IPS-20b (cell line): Measurements from ENCODE around the gene FILIP1.

Experiments used
- H3K27ac ChIP-seq: one replicate; pipeline ENCODE4 v1.5.1; 2013; ENCODE audit warnings: low read length
- H3K27me3 ChIP-seq: 2 replicates; pipeline ENCODE4 v1.6.1; 2013; ENCODE audit warnings: mild to moderate bottlenecking, low read length, inconsistent platforms; ENCODE audit not compliant: insufficient read depth
- H3K36me3 ChIP-seq: 2 replicates; pipeline ENCODE4 v1.6.1; 2013; ENCODE audit warnings: low read depth, mild to moderate bottlenecking, inconsistent platforms, low read length, moderate library complexity; ENCODE audit not compliant: insufficient read depth
- H3K4me1 ChIP-seq: 2 replicates; pipeline ENCODE4 v1.6.1; 2013; ENCODE audit warnings: mild to moderate bottlenecking, control low read depth, inconsistent platforms, low read length, moderate library complexity; ENCODE audit not compliant: insufficient read depth
- H3K4me3 ChIP-seq: 2 replicates; pipeline ENCODE4 v1.5.1; 2013; ENCODE audit warnings: mild to moderate bottlenecking, low read length, inconsistent platforms
- H3K9ac ChIP-seq: 2 replicates; pipeline ENCODE4 v1.6.1; 2013; ENCODE audit warnings: low read depth, mild to moderate bottlenecking, inconsistent platforms, low read length, moderate library complexity
- H3K9me3 ChIP-seq: 2 replicates; pipeline ENCODE4 v1.6.1; 2013; ENCODE audit warnings: mild to moderate bottlenecking, low read depth, low read length, inconsistent platforms; ENCODE audit not compliant: insufficient read depth

FILIP1 gene

GRCh38 chr6:75493400-75494064 is at the start of gene FILIP1:
TSS of gene FILIP1 (minus strand) at chr6:75493800. CDS start at chr6:75414972, 78,828 bp downstream.
- H3K9ac ChIP-seq: 0 out of 2 replicates have a peak within 1 kb of the TSS, but pooled peaks have one; percentile 16
- no peak within 1 kb of the TSS for H3K4me3 ChIP-seq
- no peaks in the 10 kb centered on the region for H3K9me3 ChIP-seq

GRCh38 chr6:75543311-75543710 is 49.7 kb upstream of the FILIP1 start:
- H3K4me1 ChIP-seq: no peaks in the 10 kb centered on the region
- no peaks in the 10 kb centered on the region for H3K9me3 ChIP-seq
- no peak overlapping the region for H3K27ac ChIP-seq
- H3K36me3 ChIP-seq: no peaks in the 10 kb centered on the region
- no peak overlapping the region for H3K9ac ChIP-seq
- no peak overlapping the region for H3K4me3 ChIP-seq
- H3K27me3 ChIP-seq: no peaks in the 10 kb centered on the region

More at GRCh38 chr6:75493400-75494064, at the start of gene FILIP1:
- Histone ChIP-seq H3K27ac (no peak within 1 kb of the TSS), H3K27me3 (no peaks in the 10 kb centered on the region), H3K36me3 (no peaks in the 10 kb centered on the region), H3K4me1 (peaks cover 2% of the 10 kb centered on the region; the same call in 1 of the 2 replicates)

- H3K27me3 ChIP-seq: no peaks in the 10 kb centered on the region
- H3K9ac ChIP-seq: no peak overlapping the region
- H3K4me1 ChIP-seq: no peaks in the 10 kb centered on the region
- H3K9me3 ChIP-seq: no peaks in the 10 kb centered on the region
- no peak overlapping the region for H3K27ac ChIP-seq
- H3K4me3 ChIP-seq: no peak overlapping the region
- H3K36me3 ChIP-seq: no peaks in the 10 kb centered on the region
Observed at GRCh38 chr6:75539136-75539535, 45.5 kb upstream of the FILIP1 start.

GRCh38 chr6:75532521-75532920 is 38.9 kb upstream of the FILIP1 start:
- Histone ChIP-seq H3K27ac (no peak overlapping the region), H3K9ac (no peak overlapping the region), H3K27me3 (no peaks in the 10 kb centered on the region), H3K9me3 (no peaks in the 10 kb centered on the region), H3K36me3 (no peaks in the 10 kb centered on the region), H3K4me1 (no peaks in the 10 kb centered on the region), H3K4me3 (no peak overlapping the region)

- Histone ChIP-seq H3K27me3 (no peaks in the 10 kb centered on the region), H3K4me1 (no peaks in the 10 kb centered on the region), H3K36me3 (no peaks in the 10 kb centered on the region), H3K9me3 (no peaks in the 10 kb centered on the region), H3K9ac (no peak overlapping the region), H3K27ac (no peak overlapping the region), H3K4me3 (no peak overlapping the region)
Observed at GRCh38 chr6:75531174-75531573, 37.6 kb upstream of the FILIP1 start.

GRCh38 chr6:75530696-75531095 is 37.1 kb upstream of the FILIP1 start:
- Histone ChIP-seq H3K4me1 (no peaks in the 10 kb centered on the region), H3K27ac (no peak overlapping the region), H3K9ac (no peak overlapping the region), H3K36me3 (no peaks in the 10 kb centered on the region), H3K27me3 (no peaks in the 10 kb centered on the region), H3K4me3 (no peak overlapping the region), H3K9me3 (no peaks in the 10 kb centered on the region)

GRCh38 chr6:75528423-75528822 is 34.8 kb upstream of the FILIP1 start:
- Histone ChIP-seq H3K4me3 (no peak overlapping the region), H3K36me3 (no peaks in the 10 kb centered on the region), H3K9me3 (no peaks in the 10 kb centered on the region), H3K4me1 (no peaks in the 10 kb centered on the region), H3K9ac (no peak overlapping the region), H3K27me3 (no peaks in the 10 kb centered on the region), H3K27ac (no peak overlapping the region)

GRCh38 chr6:75526502-75527127 is 33.0 kb upstream of the FILIP1 start:
- Histone ChIP-seq H3K9ac (no peak overlapping the region), H3K4me3 (no peak overlapping the region)

GRCh38 chr6:75525682-75526081 is 32.1 kb upstream of the FILIP1 start:
- Histone ChIP-seq H3K9me3 (no peaks in the 10 kb centered on the region), H3K9ac (no peak overlapping the region), H3K27me3 (no peaks in the 10 kb centered on the region), H3K27ac (no peak overlapping the region), H3K4me1 (no peaks in the 10 kb centered on the region), H3K36me3 (no peaks in the 10 kb centered on the region), H3K4me3 (no peak overlapping the region)

More at GRCh38 chr6:75526502-75527127, 33.0 kb upstream of the FILIP1 start:
- H3K4me1 ChIP-seq: no peaks in the 10 kb centered on the region
- no peaks in the 10 kb centered on the region for H3K9me3 ChIP-seq
- no peak overlapping the region for H3K27ac ChIP-seq
- no peaks in the 10 kb centered on the region for H3K27me3 ChIP-seq
- H3K36me3 ChIP-seq: no peaks in the 10 kb centered on the region

- Histone ChIP-seq H3K27ac (no peak overlapping the region), H3K4me3 (no peak overlapping the region), H3K9me3 (no peaks in the 10 kb centered on the region), H3K9ac (no peak overlapping the region), H3K27me3 (no peaks in the 10 kb centered on the region), H3K36me3 (no peaks in the 10 kb centered on the region), H3K4me1 (no peaks in the 10 kb centered on the region)
Observed at GRCh38 chr6:75524322-75524972, 30.8 kb upstream of the FILIP1 start.

GRCh38 chr6:75516757-75517156 is 23.2 kb upstream of the FILIP1 start:
- Histone ChIP-seq H3K36me3 (no peaks in the 10 kb centered on the region), H3K9me3 (peaks cover 3% of the 10 kb centered on the region; the same call in 1 of the 2 replicates), H3K27me3 (no peaks in the 10 kb centered on the region), H3K9ac (no peak overlapping the region), H3K27ac (no peak overlapping the region), H3K4me3 (no peak overlapping the region), H3K4me1 (no peaks in the 10 kb centered on the region)

- Histone ChIP-seq H3K27me3 (no peaks in the 10 kb centered on the region), H3K4me1 (no peaks in the 10 kb centered on the region), H3K4me3 (no peak overlapping the region), H3K9ac (no peak overlapping the region), H3K27ac (no peak overlapping the region), H3K36me3 (no peaks in the 10 kb centered on the region), H3K9me3 (no peaks in the 10 kb centered on the region)
Observed at GRCh38 chr6:75512591-75512990, 19.0 kb upstream of the FILIP1 start.
